K562 (cell line): ENCODE measurements around the gene BSDC1. TPM values are rescaled to one million over a fixed set of nuclear protein-coding genes. Genes with fewer than 3 reads are reported as not detected.
A peak's percentile ranks its signal among the peaks of the same experiment; 100 is the strongest.

ENCODE experiments used
- ATAC-seq: fragments of 200-7000 bp; cut with Tn5 transposase; 3 replicates; pipeline ENCODE4 v1.9.1; 2020; ENCODE audit warnings: moderate library complexity
- BruUV-seq: library from RNA; stranded (reverse); fragments of 400-500 nt; replicated peaks from 2 replicates; lab custom pipeline; 2021; lab: Mats Ljungman, UMichigan
- CTCF ChIA-PET: fragments of 300-600 bp; formaldehyde crosslinking; extraction: SDS; loops from one replicate; lab custom pipeline; 2021; ENCODE audit warnings: low intra/inter-chr PET ratio; lab: Yijun Ruan, JAX
- POLR2A ChIA-PET: fragments of 300-600, 350-650 bp; sonication (Branson Sonifier 250); formaldehyde crosslinking; extraction: SDS; loops from one replicate; lab custom pipeline; 2021; ENCODE audit warnings: antibody characterized with exemption, inconsistent platforms; lab: Yijun Ruan, JAX
- DNase-seq, 4 experiments: peaks; one replicate each; pipeline versions ENCODE4 v3.0.0 to v3.0.0-alpha.2; 2011 to 2018; ENCODE audit warnings: low spot score in 3 of 4, mixed read lengths in 3 of 4; ENCODE audit errors: extremely low read depth in 1 of 4
- FAIRE-seq: peaks from 2 replicates; lab custom pipeline; 2011; peaks lifted over from hg19 to GRCh38; lab: Jason Lieb, UNC
- H2AFZ ChIP-seq: 2 replicates; pipeline ENCODE4 v1.6.0; 2011; ENCODE audit warnings: low read depth, low read length, control low read depth, inconsistent platforms
- H3K27ac ChIP-seq: fragments of 200-600 bp; 3 replicates; pipeline ENCODE4 v1.8.0; 2011; ENCODE audit warnings: low read depth, mild to moderate bottlenecking, control low read depth, inconsistent platforms, low read length, moderate library complexity, mixed read lengths; ENCODE audit errors: extremely low read depth
- H3K27me3 ChIP-seq, 2 experiments: fragments of 300-600 bp in 1 of 2; 2 replicates in 1 of 2; 3 replicates in 1 of 2; pipeline versions ENCODE4 v1.6.0 to v1.8.0; 2011; ENCODE audit warnings: inconsistent platforms in 2 of 2, low read length in 2 of 2, mild to moderate bottlenecking in 1 of 2, mixed read lengths in 1 of 2, moderate library complexity in 1 of 2; ENCODE audit not compliant: control insufficient read depth in 2 of 2, insufficient read depth in 2 of 2
- H3K36me3 ChIP-seq: fragments of 300-600 bp; 3 replicates; pipeline ENCODE4 v1.8.0; 2011; ENCODE audit warnings: mild to moderate bottlenecking, low read length, inconsistent platforms; ENCODE audit not compliant: control insufficient read depth, insufficient read depth
- H3K4me1 ChIP-seq, 2 experiments: fragments of 200-600 bp in 1 of 2; replicated peaks in 1 of 2; 2 replicates in 1 of 2; 3 replicates in 1 of 2; pipeline versions ENCODE4 v1.5.1 to v1.8.0; 2011; ENCODE audit warnings: inconsistent platforms in 2 of 2, low read length in 2 of 2, mild to moderate bottlenecking in 1 of 2, mixed read lengths in 1 of 2, moderate library complexity in 1 of 2; ENCODE audit not compliant: control insufficient read depth in 2 of 2, insufficient read depth in 2 of 2
- H3K4me2 ChIP-seq: 2 replicates; pipeline ENCODE4 v1.6.1; 2011; ENCODE audit warnings: low read length, control low read depth, inconsistent platforms, mixed read lengths; ENCODE audit not compliant: insufficient read depth
- H3K4me3 ChIP-seq: fragments of 200-600 bp; sonication (generic), shearing (Covaris generic); 2 replicates; pipeline ENCODE4 v1.5.1; 2016; ENCODE audit warnings: control low read depth, inconsistent platforms
- H3K79me2 ChIP-seq: fragments of 200-600 bp; 3 replicates; pipeline ENCODE4 v1.8.0; 2011; ENCODE audit warnings: low read length, inconsistent platforms; ENCODE audit not compliant: control insufficient read depth, insufficient read depth
- H3K9ac ChIP-seq, 2 experiments: 2 replicates each; pipeline versions ENCODE4 v1.6.0 to v1.6.1; 2011; ENCODE audit warnings: low read depth in 2 of 2, low read length in 2 of 2, control low read depth in 1 of 2, inconsistent platforms in 1 of 2, mild to moderate bottlenecking in 1 of 2, mixed read lengths in 1 of 2; ENCODE audit not compliant: insufficient read depth in 1 of 2
- H3K9me1 ChIP-seq: one replicate; pipeline ENCODE4 v1.6.0; 2011; ENCODE audit warnings: inconsistent platforms, mild to moderate bottlenecking, low read length, moderate library complexity; ENCODE audit not compliant: control insufficient read depth, insufficient read depth
- H3K9me3 ChIP-seq: replicated peaks from 2 replicates; pipeline ENCODE4 v1.5.1; 2011; ENCODE audit warnings: low read depth, low read length, inconsistent platforms; ENCODE audit not compliant: control insufficient read depth, insufficient read depth
- H4K20me1 ChIP-seq: replicated peaks from 2 replicates; pipeline ENCODE4 v1.6.1; 2011; ENCODE audit warnings: low read length, inconsistent platforms, mixed read lengths; ENCODE audit not compliant: control insufficient read depth, insufficient read depth
- ARID1B ChIP-seq: fragments of 450-650 bp; IDR thresholded peaks from 2 replicates; pipeline ENCODE4 v1.6.1; 2016; ENCODE audit warnings: antibody characterized with exemption, mild to moderate bottlenecking, inconsistent platforms
- BHLHE40 ChIP-seq: IDR thresholded peaks from 2 replicates; pipeline ENCODE4 v1.6.1; 2011; ENCODE audit warnings: low read length, improper control_type of control experiment
- CEBPB ChIP-seq: fragments of 450-650 bp; IDR thresholded peaks from 2 replicates; pipeline ENCODE4 v1.6.1; 2016; ENCODE audit warnings: missing genetic modification characterization, missing compliant biosample characterization
- ESRRA ChIP-seq: fragments of 450-650 bp; IDR thresholded peaks from 2 replicates; pipeline ENCODE4 v1.6.1; 2014; ENCODE audit warnings: low read depth, mild to moderate bottlenecking, moderate library complexity, borderline replicate concordance
- FOXK2 ChIP-seq, 2 experiments: fragments of 450-650 bp; IDR thresholded peaks in 1 of 2; conservative IDR thresholded peaks in 1 of 2; 2 replicates each; pipeline ENCODE4 v1.6.1; 2016; ENCODE audit warnings: low read depth in 2 of 2, mild to moderate bottlenecking in 1 of 2
- GTF2E2 ChIP-seq: fragments of 200-800 bp; sonication (Bioruptor generic); IDR thresholded peaks from 2 replicates; pipeline ENCODE4 v1.6.1; 2016; ENCODE audit warnings: missing genetic modification characterization, missing compliant biosample characterization
- HDAC1 ChIP-seq, 2 experiments: fragments of 450-650 bp; IDR thresholded peaks; 2 replicates each; pipeline ENCODE4 v1.6.1; 2016 to 2017; ENCODE audit warnings: inconsistent platforms in 1 of 2, mild to moderate bottlenecking in 1 of 2, moderate library complexity in 1 of 2
- HOXB6 ChIP-seq: fragments of 250-450 bp; sonication (Bioruptor Pico); IDR thresholded peaks from 2 replicates; pipeline ENCODE4 v1.5.1; 2022; ENCODE audit warnings: mild to moderate bottlenecking, borderline replicate concordance
- JUND ChIP-seq, 2 experiments: IDR thresholded peaks; 2 replicates in 1 of 2; 3 replicates in 1 of 2; pipeline ENCODE4 v1.6.1; 2011; ENCODE audit warnings: borderline replicate concordance in 2 of 2, low read depth in 2 of 2, low read length in 2 of 2, improper control_type of control experiment in 1 of 2, missing biosample characterization in 1 of 2, missing genetic modification characterization in 1 of 2, missing genetic modification reagents in 1 of 2
- KDM1A ChIP-seq, 2 experiments: fragments of 450-650 bp; IDR thresholded peaks; 2 replicates each; pipeline ENCODE4 v1.6.1; 2016; ENCODE audit warnings: mild to moderate bottlenecking in 2 of 2
- NR2C1 ChIP-seq, 2 experiments: fragments of 450-650 bp; IDR thresholded peaks; 2 replicates each; pipeline ENCODE4 v1.6.1; 2017; ENCODE audit warnings: mild to moderate bottlenecking in 2 of 2, antibody characterized with exemption in 1 of 2, inconsistent platforms in 1 of 2, missing compliant biosample characterization in 1 of 2, missing genetic modification characterization in 1 of 2
- NR2C2 ChIP-seq, 2 experiments: fragments of 200-800 bp in 1 of 2; sonication (Bioruptor generic) in 1 of 2; sonication (generic) in 1 of 2; formaldehyde crosslinking in 1 of 2; IDR thresholded peaks; 2 replicates each; pipeline versions ENCODE4 v1.6.1 to v1.8.0; 2016 to 2022; ENCODE audit warnings: mild to moderate bottlenecking in 1 of 2, missing compliant biosample characterization in 1 of 2, missing genetic modification characterization in 1 of 2, missing genetic modification reagents in 1 of 2
- RAD21 ChIP-seq, 2 experiments: fragments of 250-450 bp in 1 of 2; fragments of 450-650 bp in 1 of 2; sonication (Bioruptor Pico) in 1 of 2; formaldehyde crosslinking in 1 of 2; IDR thresholded peaks in 1 of 2; conservative IDR thresholded peaks in 1 of 2; 2 replicates each; pipeline versions ENCODE4 v1.4.0 to v1.8.0; 2020 to 2022; ENCODE audit warnings: mild to moderate bottlenecking in 2 of 2, moderate library complexity in 1 of 2
- SMARCE1 ChIP-seq: fragments of 450-650 bp; IDR thresholded peaks from 2 replicates; pipeline ENCODE4 v1.7.1; 2016; ENCODE audit warnings: mild to moderate bottlenecking
- SOX6 ChIP-seq: fragments of 450-650 bp; IDR thresholded peaks from 2 replicates; pipeline ENCODE4 v1.6.1; 2014; ENCODE audit warnings: mild to moderate bottlenecking
- SPI1 ChIP-seq: IDR thresholded peaks from 2 replicates; pipeline ENCODE4 v1.6.1; 2011; ENCODE audit warnings: low read depth, low read length, control low read depth, borderline replicate concordance
- TEAD4 ChIP-seq, 2 experiments: sonication (generic) in 1 of 2; formaldehyde crosslinking in 1 of 2; IDR thresholded peaks; 2 replicates each; pipeline versions ENCODE4 v1.6.1 to v1.8.0; 2012 to 2022; ENCODE audit warnings: borderline replicate concordance in 1 of 2, inconsistent platforms in 1 of 2, low read length in 1 of 2, mild to moderate bottlenecking in 1 of 2, missing genetic modification reagents in 1 of 2
- WHSC1 ChIP-seq: IDR thresholded peaks from one replicate; pipeline ENCODE4 v1.6.1; 2012; ENCODE audit warnings: low read length, control low read depth, inconsistent platforms
- ZFPM2 ChIP-seq: fragments of 250-450 bp; sonication (Bioruptor Pico); IDR thresholded peaks from 2 replicates; pipeline ENCODE4 v1.5.1; 2022; ENCODE audit warnings: mild to moderate bottlenecking
- ZNF121 ChIP-seq: sonication (generic); formaldehyde crosslinking; conservative IDR thresholded peaks from 2 replicates; pipeline ENCODE4 v1.8.0; 2022; ENCODE audit warnings: missing genetic modification reagents
- ZNF146 ChIP-seq: IDR thresholded peaks from one replicate; pipeline ENCODE4 v1.6.1; 2018; ENCODE audit warnings: missing compliant biosample characterization; ENCODE audit not compliant: unreplicated experiment
- ZSCAN32 ChIP-seq: fragments of 450-650 bp; formaldehyde crosslinking; IDR thresholded peaks from 2 replicates; pipeline ENCODE4 v1.4.0; 2020; ENCODE audit warnings: mild to moderate bottlenecking, moderate library complexity
- WGBS: fragments of 100-300 bp; shearing (Covaris generic); methylation state at CpG from one replicate; pipeline ENCODE4 v1.1.6; 2016; ENCODE audit warnings: low coverage, mixed read lengths; ENCODE audit not compliant: insufficient coverage; ENCODE audit errors: missing lambda C conversion rate; 5-methylcytosine and 5-hydroxymethylcytosine counted together
- in situ Hi-C: fragments of 300-500 bp; cut with MboI; formaldehyde crosslinking; loops from 4 replicates; pipeline ENCODE4 v1.15.0; 2018; ENCODE audit warnings: inconsistent platforms, mixed read lengths
- intact Hi-C: fragments of 100-400 bp; cut with micrococcal nuclease; formaldehyde crosslinking; loops from 2 replicates; pipeline ENCODE4 v1.14.2; 2022
- polyA plus RNA-seq, 8 experiments: library from polyadenylated mRNA; depleted of rRNA in 4 of 8; stranded (reverse) in 5 of 8; unstranded in 3 of 8; fragments of >200 nt; fragmentation: Nextera tagmentation in 2 of 8; fragmentation: Illumina TruSeq in 1 of 8; extraction: Ambion mirVana in 2 of 8; extraction: Trizol in 1 of 8; gene quantifications; 2 replicates each; pipeline versions ENCODE4 v1.2.1 to v1.2.3, GENCODE V29; 2011 to 2014; ENCODE audit warnings: inconsistent platforms in 1 of 8, missing spikeins in 1 of 8
- total RNA-seq, 7 experiments: library from RNA; depleted of rRNA in 6 of 7; stranded (reverse); fragments of >200 nt in 6 of 7; fragmentation: Illumina TruSeq in 2 of 7; extraction: Trizol in 2 of 7; gene quantifications; 2 replicates each; pipeline versions ENCODE4 v1.2.1 to v1.2.3, GENCODE V29; 2011 to 2021; ENCODE audit warnings: low replicate concordance in 1 of 7

BSDC1 gene
- total and polyA plus RNA-seq, 9 of the 15 experiments (the other 6 are each of a cell fraction or from before 2014, with no cell fraction given), result 10.2 to 96.8 (median 73.1) TPM

DNA sequence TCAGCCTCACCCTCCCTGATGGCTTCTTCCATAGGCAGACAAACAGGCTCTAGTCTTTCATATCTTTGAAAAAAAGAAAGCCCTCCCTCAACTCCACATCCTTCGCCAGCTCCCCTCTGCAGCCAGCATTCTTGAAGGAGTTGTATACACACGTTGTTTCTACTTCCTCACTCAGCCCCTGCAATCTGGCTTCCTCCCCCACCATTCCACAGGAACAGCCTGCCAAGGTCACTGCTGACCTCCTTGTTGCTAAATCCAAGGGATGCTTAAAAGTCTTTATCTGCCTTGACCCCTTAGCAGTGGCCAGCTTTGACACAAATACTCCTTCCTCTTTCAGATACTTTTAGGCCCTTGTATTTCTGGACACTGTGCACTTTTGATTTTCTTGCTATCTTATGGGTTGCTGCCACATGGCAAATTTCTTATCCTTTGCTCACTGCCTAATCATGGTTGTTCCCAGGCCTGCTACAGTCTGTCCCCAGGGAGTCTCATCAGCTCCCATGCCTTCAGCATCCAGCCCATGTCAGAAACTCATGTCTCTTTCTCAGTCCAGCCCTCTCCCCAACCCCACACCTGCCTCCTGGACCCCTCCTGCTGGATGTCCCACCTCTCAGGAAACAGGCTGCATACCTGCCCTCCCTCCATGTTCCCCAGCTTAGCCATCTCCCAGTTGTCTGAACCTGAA lies 40.2 kb downstream of the BSDC1 start:
- POLR2A ChIA-PET, result interaction anchor here (0.6 to 3.8 kb wide), 5 partner anchors 9 to 22 kb away, joined by 4 to 36 read pairs (median 8); partner anchors contain the start of gene MARCKSL1
- H3K79me2 ChIP-seq, result peaks cover 12% of the 10 kb centered on the region; the same call in 2 of the 3 replicates
- no TSS peak for BruUV-seq
- 41% methylated on average over 2 of the region's 2 CpGs for WGBS
- H3K9me1 ChIP-seq, result no peaks in the 10 kb centered on the region
- H2AFZ ChIP-seq, result no peak overlapping the region
- 0 out of 2 replicates have a peak, but pooled peaks cover 6% of the 10 kb centered on the region for H4K20me1 ChIP-seq
- peaks cover 8% of the 10 kb centered on the region; the same call in 1 of the 3 replicates for H3K36me3 ChIP-seq
- no peak for FAIRE-seq
- H3K27ac ChIP-seq, result no peak overlapping the region
- in situ Hi-C loops (no loop called here), intact Hi-C loops (loop anchor here (5.0 kb wide), 1 partner anchor 148 kb away; no protein-coding TSS in a partner anchor)
- DNase-seq, result peak in 1 of 4 experiments; percentile 52
- H3K9me3 ChIP-seq, result no peaks in the 10 kb centered on the region; the same call in 1 of the 2 replicates
- ATAC-seq, result no peak
- no peak overlapping the region for H3K4me3 ChIP-seq
- peaks cover 28 to 42% of the 10 kb centered on the region in 2 experiments for H3K4me1 ChIP-seq
- CTCF ChIA-PET, result no interaction called here
- no peak overlapping the region for H3K4me2 ChIP-seq
- H3K9ac ChIP-seq, result peak overlapping the region in 1 of 2 experiments; percentile 54; a peak in 2 of 4 replicates
- H3K27me3 ChIP-seq, result no peaks in the 10 kb centered on the region
- TF ChIP-seq HOXB6 (no peak), SOX6 (peak; percentile 25; the same call in 1 of the 2 replicates), RAD21 (CRISPR knock-in tag; conservative IDR thresholded peaks at IDR 0.05 in 1 of 2, IDR thresholded peaks at IDR 0.05 in 1 of 2) (no peak), NR2C2 (CRISPR knock-in tag; IDR thresholded peaks at IDR 0.05) (no peak), NR2C2 (tag; IDR thresholded peaks at IDR 0.05) (peak; percentile 40; the same call in 1 of the 2 replicates), WHSC1 (no peak), GTF2E2 (tag) (no peak), SMARCE1 (0 out of 2 replicates have a peak, but pooled peaks have one; percentile 23), JUND (IDR thresholded peaks at IDR 0.05; ENCODE audit: borderline replicate concordance, low read depth, low read length) (0 out of 2 replicates have a peak, but pooled peaks have one; percentile 13), JUND (tag; IDR thresholded peaks at IDR 0.05; ENCODE audit: borderline replicate concordance, low read depth, low read length) (no peak), CEBPB (tag) (0 out of 2 replicates have a peak, but pooled peaks have one; percentile 17), ZFPM2 (CRISPR knock-in tag) (no peak), KDM1A (IDR thresholded peaks at IDR 0.05) (peak; percentile 88 to 91), ZSCAN32 (CRISPR knock-in tag) (no peak), BHLHE40 (peak; percentile 40; the same call in 1 of the 2 replicates), ZNF121 (0 out of 2 replicates have a peak, but pooled peaks have one; percentile 8), SPI1 (peak; percentile 80; the same call in 1 of the 2 replicates), TEAD4 (IDR thresholded peaks at IDR 0.05; ENCODE audit: low read length) (peak; percentile 61; the same call in 1 of the 2 replicates), TEAD4 (CRISPR knock-in tag; IDR thresholded peaks at IDR 0.05; ENCODE audit: borderline replicate concordance) (no peak), HDAC1 (IDR thresholded peaks at IDR 0.05) (peak in 1 of 2 experiments; percentile 84; a peak in 2 of 4 replicates), ARID1B (peak; percentile 30; the same call in 1 of the 2 replicates), FOXK2 (conservative IDR thresholded peaks at IDR 0.05 in 1 of 2, IDR thresholded peaks at IDR 0.05 in 1 of 2; ENCODE audit: low read depth in 2 of 2) (peak; percentile 38 to 48; a peak in 3 of 4 replicates), ESRRA (peak; percentile 91), NR2C1 (IDR thresholded peaks at IDR 0.05) (peak; percentile 43; the same call in 1 of the 2 replicates), NR2C1 (tag; IDR thresholded peaks at IDR 0.05) (peak; percentile 58), ZNF146 (CRISPR knock-in tag) (no peak)
